Cardiac muscle cell (in vitro differentiated cells and primary cell): ENCODE results near the gene CADM1. TPM values are rescaled to one million over a fixed set of nuclear protein-coding genes. Genes with fewer than 3 reads are reported as not detected.

Source experiments
- DNase-seq, 2 donors: peaks; one replicate each; pipeline versions ENCODE4 v3.0.0 to v3.0.0-alpha.2; 2010 to 2017; ENCODE audit warnings: low read depth in 1 of 2, low spot score in 1 of 2
- H3K27ac ChIP-seq: fragments of 200-600 bp; sonication (generic); 2 replicates; pipeline ENCODE4 v1.5.1; 2016
- H3K27me3 ChIP-seq: fragments of 200-600 bp; sonication (generic); 2 replicates; pipeline ENCODE4 v1.6.0; 2016; ENCODE audit warnings: control low read depth
- H3K36me3 ChIP-seq: fragments of 200-600 bp; sonication (generic); 2 replicates; pipeline ENCODE4 v1.5.1; 2016; ENCODE audit warnings: control low read depth
- H3K4me1 ChIP-seq: fragments of 200-600 bp; sonication (generic); 2 replicates; pipeline ENCODE4 v1.8.1; 2017; ENCODE audit warnings: low read depth, mild to moderate bottlenecking, mixed run types
- H3K4me3 ChIP-seq: fragments of 200-600 bp; sonication (generic); 2 replicates; pipeline ENCODE4 v1.5.1; 2016; ENCODE audit warnings: mild to moderate bottlenecking
- H3K9me3 ChIP-seq: fragments of 200-600 bp; sonication (generic); 2 replicates; pipeline ENCODE4 v1.5.1; 2017; ENCODE audit warnings: low read depth, mild to moderate bottlenecking, control low read depth
- CTCF ChIP-seq: IDR thresholded peaks from 2 replicates; pipeline ENCODE4 v1.5.1; 2012; ENCODE audit warnings: low read depth, mild to moderate bottlenecking, low read length
- polyA plus RNA-seq: library from polyadenylated mRNA; unstranded; fragments of >200 nt; fragmentation: Nextera tagmentation; extraction: Ambion mirVana; gene quantifications from 2 replicates; pipeline ENCODE4 v1.2.1, GENCODE V29; 2016
- total RNA-seq: library from RNA; depleted of rRNA; stranded (reverse); fragments of >200 nt; gene quantifications from 2 replicates; pipeline ENCODE4 v1.2.3, GENCODE V29; 2016

CADM1 gene
- total and polyA plus RNA-seq, 2 experiments from 2014 or later, result 113 to 149 TPM

GRCh38 chr11:115194802-115195110 is 309.5 kb downstream of the CADM1 start:
- Histone ChIP-seq H3K4me1 (peaks cover 26% of the 10 kb centered on the region), H3K27me3 (no peaks in the 10 kb centered on the region), H3K9me3 (no peaks in the 10 kb centered on the region), H3K4me3 (no peak overlapping the region), H3K36me3 (no peaks in the 10 kb centered on the region), H3K27ac (no peak overlapping the region)
- DNase-seq, result no peak
- TF ChIP-seq CTCF, result no peak

- DNase-seq, result peak in 1 of 2 donors; percentile 42
- no peaks in the 10 kb centered on the region for H3K9me3 ChIP-seq
- H3K36me3 ChIP-seq, result no peaks in the 10 kb centered on the region
- H3K4me1 ChIP-seq, result peaks cover 20% of the 10 kb centered on the region
- H3K4me3 ChIP-seq, result no peak overlapping the region
- TF ChIP-seq CTCF, result no peak
- no peaks in the 10 kb centered on the region for H3K27me3 ChIP-seq
- no peak overlapping the region for H3K27ac ChIP-seq
Observed at GRCh38 chr11:115193914-115194801, 310.1 kb downstream of the CADM1 start.

- peaks cover 5% of the 10 kb centered on the region for H3K4me1 ChIP-seq
- no peak for DNase-seq
Observed at GRCh38 chr11:115191761-115192160, 312.5 kb downstream of the CADM1 start.

GRCh38 chr11:115190196-115190595 is 314.0 kb downstream of the CADM1 start:
- no peak for DNase-seq
- TF ChIP-seq CTCF, result no peak
- no peak overlapping the region for H3K4me3 ChIP-seq
- H3K9me3 ChIP-seq, result no peaks in the 10 kb centered on the region
- no peaks in the 10 kb centered on the region for H3K36me3 ChIP-seq
- H3K27me3 ChIP-seq, result no peaks in the 10 kb centered on the region
- no peak overlapping the region for H3K27ac ChIP-seq
- peaks cover 5% of the 10 kb centered on the region for H3K4me1 ChIP-seq

More at GRCh38 chr11:115191761-115192160, 312.5 kb downstream of the CADM1 start:
- H3K4me3 ChIP-seq, result no peak overlapping the region
- no peak overlapping the region for H3K27ac ChIP-seq
- no peaks in the 10 kb centered on the region for H3K36me3 ChIP-seq
- TF ChIP-seq CTCF, result no peak
- no peaks in the 10 kb centered on the region for H3K27me3 ChIP-seq
- H3K9me3 ChIP-seq, result no peaks in the 10 kb centered on the region

- no peak for DNase-seq
- H3K4me3 ChIP-seq, result no peak overlapping the region
- H3K27ac ChIP-seq, result no peak overlapping the region
- H3K36me3 ChIP-seq, result no peaks in the 10 kb centered on the region
- TF ChIP-seq CTCF, result no peak
- H3K27me3 ChIP-seq, result no peaks in the 10 kb centered on the region
- no peaks in the 10 kb centered on the region for H3K9me3 ChIP-seq
- no peaks in the 10 kb centered on the region for H3K4me1 ChIP-seq
Observed at GRCh38 chr11:115188898-115189278, 315.3 kb downstream of the CADM1 start.
